ENCODE data around the gene FGB. TPM values are rescaled to one million over a fixed set of nuclear protein-coding genes. Genes with fewer than 3 reads are reported as not detected.

FGB gene
- total RNA-seq, 4 donors from 2014 or later, result not detected

GRCh38 chr4:154582723-154583122 is 19.9 kb downstream of the FGB start:
- no peak for DNase-seq (ENCODE audit: extremely low spot score)
- H3K27me3 ChIP-seq, result no peaks in the 10 kb centered on the region
- H3K9me3 ChIP-seq, result no peaks in the 10 kb centered on the region
- no peaks in the 10 kb centered on the region for H3K36me3 ChIP-seq
- no peaks in the 10 kb centered on the region for H3K4me1 ChIP-seq
- WGBS, result 66% methylated on average over 2 of the region's 2 CpGs
- no peak for TF ChIP-seq POLR2A (IDR thresholded peaks at IDR 0.05; ENCODE audit: low read depth)
- H3K27ac ChIP-seq (replicated peaks in 1 of 4), result no peak overlapping the region
- H3K4me3 ChIP-seq, result no peak overlapping the region
- intact Hi-C loops (cut with DNase I), result no loop called here

DNA sequence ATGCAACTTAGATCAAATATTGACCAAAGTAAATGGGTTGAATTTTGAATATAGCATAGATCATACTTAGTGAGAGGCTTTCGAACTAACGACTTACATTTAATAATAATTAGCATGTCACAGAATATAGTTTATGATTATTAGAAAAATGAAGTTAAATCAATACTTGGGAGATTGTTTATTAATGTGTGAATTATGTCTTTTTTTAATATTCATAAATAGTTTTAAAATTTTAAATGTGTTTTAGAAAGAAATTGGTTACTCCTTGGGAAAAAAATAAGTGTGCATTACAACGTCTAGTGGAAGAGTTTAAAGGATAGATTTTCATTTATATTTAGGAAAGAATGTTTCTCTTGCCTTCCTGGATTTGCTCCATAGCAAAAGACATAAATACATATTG is 20.4 kb downstream of the FGB start:
- Histone ChIP-seq H3K4me1 (no peaks in the 10 kb centered on the region), H3K27me3 (no peaks in the 10 kb centered on the region), H3K9me3 (no peaks in the 10 kb centered on the region), H3K27ac (replicated peaks in 1 of 4) (no peak overlapping the region), H3K36me3 (no peaks in the 10 kb centered on the region), H3K4me3 (no peak overlapping the region)
- TF ChIP-seq CTCF (IDR thresholded peaks at IDR 0.05), result no peak
- no peak for TF ChIP-seq POLR2A (IDR thresholded peaks at IDR 0.05; ENCODE audit: low read depth)
- no peak for TF ChIP-seq POLR2AphosphoS5 (IDR thresholded peaks at IDR 0.05)
- no peak for TF ChIP-seq EP300 (IDR thresholded peaks at IDR 0.05)
- 81% methylated on average over 3 of the region's 3 CpGs for WGBS
- intact Hi-C loops (cut with DNase I), result no loop called here
- no peak for DNase-seq (ENCODE audit: extremely low spot score)

GRCh38 chr4:154583677-154584076 is 20.9 kb downstream of the FGB start:
- no peaks in the 10 kb centered on the region for H3K4me1 ChIP-seq
- H3K4me3 ChIP-seq, result no peak overlapping the region
- TF ChIP-seq POLR2AphosphoS5 (IDR thresholded peaks at IDR 0.05), result no peak
- TF ChIP-seq POLR2A (IDR thresholded peaks at IDR 0.05; ENCODE audit: low read depth), result no peak
- no peak for TF ChIP-seq CTCF (IDR thresholded peaks at IDR 0.05)
- TF ChIP-seq EP300 (IDR thresholded peaks at IDR 0.05), result no peak
- no peaks in the 10 kb centered on the region for H3K9me3 ChIP-seq
- DNase-seq (ENCODE audit: extremely low spot score), result no peak
- H3K27me3 ChIP-seq, result no peaks in the 10 kb centered on the region
- no peaks in the 10 kb centered on the region for H3K36me3 ChIP-seq
- no peak overlapping the region for H3K27ac ChIP-seq (replicated peaks in 1 of 4)
- intact Hi-C loops (cut with DNase I), result no loop called here

- no peak for DNase-seq (ENCODE audit: extremely low spot score)
- no peak overlapping the region for H3K4me3 ChIP-seq
- H3K27ac ChIP-seq (replicated peaks in 1 of 4), result no peak overlapping the region
- 90% methylated on average over 5 of the region's 5 CpGs for WGBS
- intact Hi-C loops (cut with DNase I), result no loop called here
- no peaks in the 10 kb centered on the region for H3K9me3 ChIP-seq
- H3K27me3 ChIP-seq, result no peaks in the 10 kb centered on the region
- no peaks in the 10 kb centered on the region for H3K4me1 ChIP-seq
- TF ChIP-seq CTCF (IDR thresholded peaks at IDR 0.05), result no peak
- no peak for TF ChIP-seq EP300 (IDR thresholded peaks at IDR 0.05)
- no peak for TF ChIP-seq POLR2AphosphoS5 (IDR thresholded peaks at IDR 0.05)
- TF ChIP-seq POLR2A (IDR thresholded peaks at IDR 0.05; ENCODE audit: low read depth), result no peak
- H3K36me3 ChIP-seq, result no peaks in the 10 kb centered on the region
Measured at GRCh38 chr4:154584259-154584658, 21.4 kb downstream of the FGB start.

DNA sequence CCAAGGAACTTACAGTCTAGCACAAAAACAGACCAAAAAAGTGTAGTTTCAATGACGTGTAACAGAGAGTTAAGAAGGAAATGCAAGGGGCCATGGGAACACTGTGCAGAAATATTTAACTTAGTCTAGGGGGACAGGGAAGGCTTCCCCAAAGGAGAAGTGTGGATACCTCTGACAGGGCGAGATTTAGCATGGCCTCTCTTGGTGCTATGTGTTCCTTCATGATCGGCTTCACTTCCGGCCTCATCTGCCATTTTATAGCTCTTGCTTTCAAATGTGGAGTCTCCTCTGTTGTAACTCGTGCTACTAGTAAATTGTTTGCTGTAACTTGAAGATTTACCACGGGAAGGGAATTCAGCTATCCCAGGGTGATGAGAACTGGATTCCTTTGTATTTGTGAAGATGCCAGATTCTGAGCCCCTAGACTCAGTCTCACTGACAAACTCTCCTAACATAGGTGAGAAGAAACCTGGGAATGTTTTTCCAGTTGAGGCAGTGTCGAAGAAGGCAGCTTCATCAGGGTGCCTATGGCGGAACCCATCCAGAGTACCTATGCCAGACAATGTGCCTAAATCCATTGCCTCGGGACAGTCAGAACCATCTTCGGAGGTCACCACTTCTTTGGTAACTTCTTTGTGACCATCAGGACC is 22.7 kb downstream of the FGB start:
- Histone ChIP-seq H3K4me1 (no peaks in the 10 kb centered on the region), H3K4me3 (no peak overlapping the region), H3K9me3 (no peaks in the 10 kb centered on the region), H3K36me3 (no peaks in the 10 kb centered on the region), H3K27me3 (peaks cover 0 to 2% (median 0%) of the 10 kb centered on the region in 4 donors), H3K27ac (replicated peaks in 1 of 4) (no peak overlapping the region)
- TF ChIP-seq POLR2A (IDR thresholded peaks at IDR 0.05; ENCODE audit: low read depth) (no peak), POLR2AphosphoS5 (IDR thresholded peaks at IDR 0.05) (no peak), EP300 (IDR thresholded peaks at IDR 0.05) (no peak), CTCF (IDR thresholded peaks at IDR 0.05) (no peak)
- intact Hi-C loops (cut with DNase I), result no loop called here
- WGBS, result 88% methylated on average over 10 of the region's 10 CpGs
- no peak for DNase-seq (ENCODE audit: extremely low spot score)

Data from esophagus muscularis mucosa (tissue), 4 donors.